Neural progenitor cell (in vitro differentiated cells): ENCODE measurements around the gene CCDC107.

ENCODE experiments used
- CTCF ChIP-seq: fragments of 200-600 bp; sonication (generic); IDR thresholded peaks from 2 replicates; pipeline ENCODE4 v1.5.1; 2017; ENCODE audit warnings: antibody characterized with exemption, mild to moderate bottlenecking
- EZH2 ChIP-seq: fragments of 200-600 bp; sonication (generic); IDR thresholded peaks from 2 replicates; pipeline ENCODE4 v1.6.1; 2017; ENCODE audit warnings: antibody characterized with exemption, mild to moderate bottlenecking, moderate library complexity
- EZH2phosphoT487 ChIP-seq: fragments of 200-600 bp; sonication (generic); IDR thresholded peaks from 2 replicates; pipeline ENCODE4 v1.6.1; 2017; ENCODE audit warnings: antibody characterized with exemption

- no peak for TF ChIP-seq CTCF
- no peak for TF ChIP-seq EZH2
- no peak for TF ChIP-seq EZH2phosphoT487
Measured at GRCh38 chr9:35652829-35653209, 5.3 kb upstream of the CCDC107 start.
